Endothelial cell (in vitro differentiated cells): ENCODE measurements around the gene POLR3H. TPM values are rescaled to one million over a fixed set of nuclear protein-coding genes. Genes with fewer than 3 reads are reported as not detected.

ENCODE experiments used
- DNase-seq: peaks from one replicate; pipeline ENCODE4 v3.0.0; 2021; ENCODE audit warnings: low spot score
- H3K27ac Mint-ChIP-seq: one replicate; pipeline ENCODE4 v1.8.0; 2021; ENCODE audit warnings: mixed read lengths, inconsistent platforms; ENCODE audit not compliant: unreplicated experiment
- H3K27me3 Mint-ChIP-seq: one replicate; pipeline ENCODE4 v1.8.0; 2021; ENCODE audit warnings: mild to moderate bottlenecking, moderate library complexity, mixed read lengths, inconsistent platforms; ENCODE audit not compliant: unreplicated experiment
- H3K36me3 Mint-ChIP-seq: one replicate; pipeline ENCODE4 v1.8.0; 2021; ENCODE audit warnings: mild to moderate bottlenecking, low read depth, mixed read lengths, inconsistent platforms; ENCODE audit not compliant: unreplicated experiment
- H3K4me1 Mint-ChIP-seq: one replicate; pipeline ENCODE4 v1.8.0; 2021; ENCODE audit warnings: mild to moderate bottlenecking, mixed read lengths, inconsistent platforms; ENCODE audit not compliant: unreplicated experiment
- H3K4me3 Mint-ChIP-seq: one replicate; pipeline ENCODE4 v1.8.0; 2021; ENCODE audit warnings: mild to moderate bottlenecking, mixed read lengths, inconsistent platforms; ENCODE audit not compliant: unreplicated experiment
- H3K9me3 Mint-ChIP-seq: one replicate; pipeline ENCODE4 v1.8.0; 2021; ENCODE audit warnings: mixed read lengths, inconsistent platforms; ENCODE audit not compliant: unreplicated experiment
- total RNA-seq: library from RNA; stranded (reverse); fragmentation: NEBNext Ultra II Directional; extraction: Animal tissue kit (Norgen Biotek cat#: 25700); gene quantifications from one replicate; pipeline ENCODE4 v1.2.1, GENCODE V29; 2021; ENCODE audit not compliant: unreplicated experiment
- TF ChIP-seq, protein P1 (sequence below): fragments of 200-600 bp; sonication (generic); IDR thresholded peaks from one replicate; pipeline ENCODE4 v1.5.0; 2021; ENCODE audit warnings: antibody characterized with exemption; ENCODE audit not compliant: unreplicated experiment

Gene POLR3H
- total RNA-seq, 1 donor from 2014 or later, result 20.8 TPM

DNA sequence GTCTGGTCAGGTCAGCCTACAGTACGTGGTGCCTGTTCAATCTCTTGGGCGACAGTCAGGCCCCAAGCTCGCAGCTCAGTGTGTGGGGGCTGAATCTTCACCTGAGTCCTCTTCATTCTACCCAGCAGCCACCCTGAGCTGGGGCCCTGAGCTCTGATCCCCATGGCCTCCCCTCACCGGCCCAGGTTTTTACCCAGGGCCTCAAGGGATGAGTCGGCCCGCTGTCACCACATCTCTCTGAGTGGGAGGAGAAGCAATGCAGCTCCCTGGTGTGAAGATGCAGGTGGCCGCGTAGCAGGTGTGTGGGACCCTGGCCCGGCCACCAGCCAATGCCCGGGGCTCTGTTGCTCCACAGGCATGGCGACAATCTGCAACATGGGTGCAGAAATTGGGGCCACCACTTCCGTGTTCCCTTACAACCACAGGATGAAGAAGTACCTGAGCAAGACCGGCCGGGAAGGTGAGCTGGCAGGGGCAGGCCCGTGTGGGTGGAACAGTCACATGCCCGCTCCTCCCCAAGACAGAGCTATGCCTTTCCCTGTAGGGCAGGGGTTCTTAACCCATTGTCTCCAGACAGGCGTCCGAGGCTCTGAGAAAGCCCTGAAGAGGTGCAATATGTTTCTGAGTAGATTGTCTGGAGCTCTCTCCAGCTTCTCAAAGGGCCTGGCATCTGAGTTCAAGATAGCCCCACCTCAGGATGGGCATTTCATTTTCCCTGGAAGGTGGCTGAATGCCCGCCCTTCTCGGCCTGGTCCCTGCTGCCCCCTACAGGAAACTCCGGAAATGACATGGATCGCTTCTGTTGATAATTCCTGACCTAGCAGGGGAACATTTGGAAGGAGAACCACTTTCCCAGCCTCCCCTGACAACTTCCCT is 26.9 kb downstream of the POLR3H start:
- DNase-seq, result peak; percentile 80
- TF ChIP-seq, protein P1, sequence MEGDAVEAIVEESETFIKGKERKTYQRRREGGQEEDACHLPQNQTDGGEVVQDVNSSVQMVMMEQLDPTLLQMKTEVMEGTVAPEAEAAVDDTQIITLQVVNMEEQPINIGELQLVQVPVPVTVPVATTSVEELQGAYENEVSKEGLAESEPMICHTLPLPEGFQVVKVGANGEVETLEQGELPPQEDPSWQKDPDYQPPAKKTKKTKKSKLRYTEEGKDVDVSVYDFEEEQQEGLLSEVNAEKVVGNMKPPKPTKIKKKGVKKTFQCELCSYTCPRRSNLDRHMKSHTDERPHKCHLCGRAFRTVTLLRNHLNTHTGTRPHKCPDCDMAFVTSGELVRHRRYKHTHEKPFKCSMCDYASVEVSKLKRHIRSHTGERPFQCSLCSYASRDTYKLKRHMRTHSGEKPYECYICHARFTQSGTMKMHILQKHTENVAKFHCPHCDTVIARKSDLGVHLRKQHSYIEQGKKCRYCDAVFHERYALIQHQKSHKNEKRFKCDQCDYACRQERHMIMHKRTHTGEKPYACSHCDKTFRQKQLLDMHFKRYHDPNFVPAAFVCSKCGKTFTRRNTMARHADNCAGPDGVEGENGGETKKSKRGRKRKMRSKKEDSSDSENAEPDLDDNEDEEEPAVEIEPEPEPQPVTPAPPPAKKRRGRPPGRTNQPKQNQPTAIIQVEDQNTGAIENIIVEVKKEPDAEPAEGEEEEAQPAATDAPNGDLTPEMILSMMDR, result peak; percentile 83
- no peak overlapping the region for H3K27ac Mint-ChIP-seq
- no peak overlapping the region for H3K4me3 Mint-ChIP-seq
- no peaks in the 10 kb centered on the region for H3K9me3 Mint-ChIP-seq
- H3K36me3 Mint-ChIP-seq, result peaks cover 25% of the 10 kb centered on the region
- peaks cover 8% of the 10 kb centered on the region for H3K27me3 Mint-ChIP-seq
- H3K4me1 Mint-ChIP-seq, result peaks cover 11% of the 10 kb centered on the region

DNA sequence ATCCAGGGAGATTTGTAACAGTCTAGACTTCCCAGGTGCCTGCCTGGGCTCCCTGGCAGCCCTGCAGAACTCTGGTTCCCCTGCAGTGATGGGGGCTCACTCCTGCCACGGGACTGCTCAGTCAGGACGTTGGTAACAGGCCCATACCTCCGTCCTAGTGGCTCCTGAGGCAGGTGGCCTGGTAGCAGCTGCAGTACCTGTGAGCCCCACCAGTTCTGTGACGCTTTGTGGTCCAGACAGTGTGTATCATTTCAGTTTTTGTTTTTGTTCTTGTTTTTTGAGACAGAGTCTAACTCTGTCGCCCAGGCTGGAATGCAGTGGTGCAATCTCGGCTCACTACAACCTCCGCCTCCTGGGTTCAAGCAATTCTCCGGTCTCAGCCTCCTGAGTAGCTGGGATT is 27.8 kb downstream of the POLR3H start:
- Mint-ChIP-seq H3K9me3 (no peaks in the 10 kb centered on the region), H3K36me3 (peaks cover 25% of the 10 kb centered on the region), H3K4me3 (no peak overlapping the region), H3K27ac (no peak overlapping the region), H3K4me1 (peaks cover 11% of the 10 kb centered on the region), H3K27me3 (peaks cover 8% of the 10 kb centered on the region)
- no peak for DNase-seq
- TF ChIP-seq, protein P1, result no peak

DNA sequence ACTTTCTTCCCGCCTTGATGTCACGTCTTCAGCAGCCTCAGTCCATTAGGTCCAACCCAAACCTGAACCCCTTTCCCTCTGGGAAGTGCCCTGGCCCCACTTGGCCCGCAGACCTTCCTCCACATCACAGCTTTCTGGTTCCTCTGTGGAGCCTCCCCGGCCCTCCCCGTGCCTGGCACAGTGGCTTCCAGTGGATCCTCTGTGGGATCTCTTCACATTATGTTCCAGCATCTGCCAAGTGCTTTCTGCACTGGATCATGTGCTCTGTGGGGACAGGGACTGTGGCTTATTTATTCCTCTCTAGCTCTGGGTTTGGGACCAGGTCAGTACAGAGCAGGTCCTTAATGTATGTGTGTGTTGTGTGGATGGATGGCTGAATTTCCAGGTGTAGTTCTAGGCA is 30.9 kb downstream of the POLR3H start:
- Mint-ChIP-seq H3K36me3 (peaks cover 30% of the 10 kb centered on the region), H3K9me3 (no peaks in the 10 kb centered on the region)

DNA sequence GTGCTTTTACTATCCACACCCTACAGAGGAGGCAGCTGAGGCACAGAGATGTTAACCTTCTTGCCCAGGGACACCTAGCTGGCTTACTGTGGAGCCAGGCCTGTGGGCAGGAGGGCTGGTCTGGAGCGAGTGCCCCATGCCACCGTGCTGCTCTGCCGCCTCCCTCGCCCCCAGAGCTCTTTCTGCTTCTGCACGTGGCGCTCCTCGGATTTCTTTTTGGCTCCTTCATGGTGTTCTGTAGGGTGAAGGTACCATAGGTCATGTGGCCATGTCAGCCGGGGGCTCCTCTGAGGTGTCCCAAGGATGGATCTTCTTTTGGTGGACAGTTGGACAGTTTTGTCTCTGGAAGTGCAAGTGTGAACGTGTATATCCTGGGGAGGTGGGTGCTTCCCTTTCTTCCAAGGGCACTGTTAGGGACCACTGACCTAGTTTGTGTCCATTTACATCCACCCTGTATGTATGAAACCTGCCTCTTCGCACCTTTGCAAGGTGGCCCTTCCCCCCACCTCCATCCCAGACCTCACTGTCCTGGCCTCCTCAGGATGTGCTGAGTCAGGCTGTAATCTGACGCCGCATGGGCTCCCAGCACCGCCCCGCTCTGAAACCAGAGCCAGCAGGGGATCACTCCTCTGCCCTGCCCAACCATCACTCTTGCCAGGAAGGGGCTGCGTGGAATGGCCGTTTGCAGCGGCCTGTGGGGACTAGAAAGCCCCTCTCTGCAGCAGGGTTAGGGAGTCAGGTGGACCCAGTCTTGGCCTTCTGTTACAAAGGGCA is 31.7 kb downstream of the POLR3H start:
- H3K27ac Mint-ChIP-seq, result peak overlapping the region; percentile 12
- H3K4me3 Mint-ChIP-seq, result peak overlapping the region; percentile 26
- TF ChIP-seq, protein P1, result no peak
- H3K36me3 Mint-ChIP-seq, result peaks cover 32% of the 10 kb centered on the region
- peaks cover 11% of the 10 kb centered on the region for H3K4me1 Mint-ChIP-seq
- H3K9me3 Mint-ChIP-seq, result no peaks in the 10 kb centered on the region
- peaks cover 12% of the 10 kb centered on the region for H3K27me3 Mint-ChIP-seq
- no peak for DNase-seq

More for the DNA sequence above, 30.9 kb downstream of the POLR3H start:
- no peak for DNase-seq
- H3K27me3 Mint-ChIP-seq, result peaks cover 12% of the 10 kb centered on the region
- peaks cover 11% of the 10 kb centered on the region for H3K4me1 Mint-ChIP-seq
- TF ChIP-seq, protein P1, result no peak
- peak overlapping the region; percentile 49 for H3K4me3 Mint-ChIP-seq
- H3K27ac Mint-ChIP-seq, result peak overlapping the region; percentile 36

DNA sequence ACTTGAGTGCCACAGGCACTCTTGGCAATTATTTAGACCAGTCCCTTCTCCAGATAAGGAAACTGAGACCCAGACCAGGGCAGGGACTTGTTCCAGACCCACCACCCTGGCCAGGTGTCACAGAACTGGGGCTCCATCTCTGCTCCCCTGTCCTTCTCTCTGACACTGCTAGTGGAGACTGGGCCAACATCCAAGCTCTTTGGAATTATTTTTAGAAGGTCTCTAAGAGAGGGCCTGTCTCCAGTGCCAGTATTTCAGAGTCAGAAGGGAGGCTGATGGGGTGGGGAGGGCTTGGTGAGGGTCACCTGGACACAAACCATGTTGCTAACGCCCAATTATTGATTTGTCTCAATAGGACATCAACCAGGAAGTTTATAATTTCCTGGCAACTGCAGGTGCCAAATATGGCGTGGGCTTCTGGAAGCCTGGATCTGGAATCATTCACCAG is 32.7 kb downstream of the POLR3H start:
- H3K4me1 Mint-ChIP-seq, result peaks cover 11% of the 10 kb centered on the region
- TF ChIP-seq, protein P1, result no peak
- H3K36me3 Mint-ChIP-seq, result peaks cover 37% of the 10 kb centered on the region
- H3K4me3 Mint-ChIP-seq, result no peak overlapping the region
- H3K27ac Mint-ChIP-seq, result no peak overlapping the region
- DNase-seq, result no peak
- H3K9me3 Mint-ChIP-seq, result no peaks in the 10 kb centered on the region
- peaks cover 12% of the 10 kb centered on the region for H3K27me3 Mint-ChIP-seq
